GM19328 (cell line): ENCODE measurements around the gene EIF3A.
A peak's percentile ranks its signal among the peaks of the same experiment; 100 is the strongest.
"Not testable (repeated sequence)": the region's sequence is repeated elsewhere in the genome, so short reads cannot be mapped to it uniquely, and the experiment has no call there.

Source experiments
- ATAC-seq: cut with Tn5 transposase; IDR thresholded peaks from one replicate; pipeline ENCODE4 v1.9.1; 2021; ENCODE audit warnings: mild to moderate bottlenecking, moderate library complexity; ENCODE audit not compliant: unreplicated experiment

The EIF3A gene

GRCh38 chr10:119103241-119103902 is 22.8 kb upstream of the EIF3A start:
- no peak for ATAC-seq

GRCh38 chr10:119101366-119102098 is 20.9 kb upstream of the EIF3A start:
- no peak for ATAC-seq

- ATAC-seq, result no peak
Observed at GRCh38 chr10:119100434-119101238, 20.0 kb upstream of the EIF3A start.

- no peak for ATAC-seq
Observed at GRCh38 chr10:119098576-119098975, 18.0 kb upstream of the EIF3A start.

- not testable (repeated sequence) for ATAC-seq
Observed at GRCh38 chr10:119096641-119097415, 16.2 kb upstream of the EIF3A start.

GRCh38 chr10:119095640-119096039 is 15.0 kb upstream of the EIF3A start:
- no peak for ATAC-seq

GRCh38 chr10:119090968-119091367 is 10.4 kb upstream of the EIF3A start:
- no peak for ATAC-seq

GRCh38 chr10:119090026-119090795 is 9.6 kb upstream of the EIF3A start:
- no peak for ATAC-seq

- no peak for ATAC-seq
Observed at GRCh38 chr10:119087271-119087882, 6.8 kb upstream of the EIF3A start.

- ATAC-seq, result no peak
Observed at GRCh38 chr10:119084896-119085295, 4.3 kb upstream of the EIF3A start.

- ATAC-seq, result peak; percentile 54
Observed at GRCh38 chr10:119079599-119080520, 757 bp downstream of the EIF3A start.

GRCh38 chr10:119078422-119079179 is 2.0 kb downstream of the EIF3A start:
- no peak for ATAC-seq

GRCh38 chr10:119073584-119073983 is 7.0 kb downstream of the EIF3A start:
- ATAC-seq, result no peak

- no peak for ATAC-seq
Observed at GRCh38 chr10:119070395-119071165, 10.0 kb downstream of the EIF3A start.

- no peak for ATAC-seq
Observed at GRCh38 chr10:119061926-119062325, 18.7 kb downstream of the EIF3A start.

- ATAC-seq, result no peak
Observed at GRCh38 chr10:119061352-119061751, 19.3 kb downstream of the EIF3A start.

GRCh38 chr10:119060107-119060506 is 20.5 kb downstream of the EIF3A start:
- no peak for ATAC-seq
